Peyer's patch (tissue), 4 donors: ENCODE data around the gene STAMBP.
"Not testable (repeated sequence)": the region's sequence is repeated elsewhere in the genome, so short reads cannot be mapped to it uniquely, and the experiment has no call there.

Experiments used
- POLR2A ChIP-seq, 2 donors: fragments of 450-650 bp; IDR thresholded peaks; one replicate each; pipeline ENCODE4 v1.5.1; 2017; ENCODE audit warnings: antibody characterized with exemption in 2 of 2, mild to moderate bottlenecking in 2 of 2, moderate library complexity in 2 of 2
- TF ChIP-seq, protein P1 (sequence below), 6 experiments: fragments of 450-650 bp in 4 of 6; fragments of 200-600 bp in 2 of 6; sonication (generic) in 1 of 6; IDR thresholded peaks; one replicate each; pipeline ENCODE4 v1.5.1; 2017 to 2019; ENCODE audit warnings: antibody characterized with exemption in 6 of 6, mild to moderate bottlenecking in 3 of 6, moderate library complexity in 1 of 6

DNA sequence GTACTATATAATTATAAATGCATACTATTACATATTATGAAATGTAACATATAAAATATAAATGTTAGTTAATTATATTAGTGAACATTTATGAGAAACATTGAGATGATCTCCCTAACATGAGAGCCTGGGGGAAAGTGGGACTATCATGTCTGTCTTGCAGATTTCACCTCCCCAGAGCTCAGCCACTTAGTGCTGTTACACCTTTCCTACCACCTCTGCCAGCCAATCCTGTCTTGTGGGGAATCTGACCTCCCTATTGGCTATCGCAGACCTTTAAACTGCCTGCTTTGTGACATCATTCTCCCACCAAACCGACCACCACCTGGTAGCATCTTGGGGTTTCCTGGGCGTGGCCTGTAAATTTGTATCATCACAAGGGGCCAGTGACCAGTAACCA lies 44.9 kb upstream of the STAMBP start, which contains the start of gene C2orf78:
- not testable (repeated sequence) for TF ChIP-seq POLR2A (IDR thresholded peaks at IDR 0.05)
- TF ChIP-seq, protein P1, sequence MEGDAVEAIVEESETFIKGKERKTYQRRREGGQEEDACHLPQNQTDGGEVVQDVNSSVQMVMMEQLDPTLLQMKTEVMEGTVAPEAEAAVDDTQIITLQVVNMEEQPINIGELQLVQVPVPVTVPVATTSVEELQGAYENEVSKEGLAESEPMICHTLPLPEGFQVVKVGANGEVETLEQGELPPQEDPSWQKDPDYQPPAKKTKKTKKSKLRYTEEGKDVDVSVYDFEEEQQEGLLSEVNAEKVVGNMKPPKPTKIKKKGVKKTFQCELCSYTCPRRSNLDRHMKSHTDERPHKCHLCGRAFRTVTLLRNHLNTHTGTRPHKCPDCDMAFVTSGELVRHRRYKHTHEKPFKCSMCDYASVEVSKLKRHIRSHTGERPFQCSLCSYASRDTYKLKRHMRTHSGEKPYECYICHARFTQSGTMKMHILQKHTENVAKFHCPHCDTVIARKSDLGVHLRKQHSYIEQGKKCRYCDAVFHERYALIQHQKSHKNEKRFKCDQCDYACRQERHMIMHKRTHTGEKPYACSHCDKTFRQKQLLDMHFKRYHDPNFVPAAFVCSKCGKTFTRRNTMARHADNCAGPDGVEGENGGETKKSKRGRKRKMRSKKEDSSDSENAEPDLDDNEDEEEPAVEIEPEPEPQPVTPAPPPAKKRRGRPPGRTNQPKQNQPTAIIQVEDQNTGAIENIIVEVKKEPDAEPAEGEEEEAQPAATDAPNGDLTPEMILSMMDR (IDR thresholded peaks at IDR 0.05), result not testable (repeated sequence)
